Mesodermal cell (in vitro differentiated cells): Measurements from ENCODE around the gene PTH2R.

Source experiments
- H3K27ac ChIP-seq: 2 replicates; pipeline ENCODE4 v1.7.0; 2013; ENCODE audit warnings: mild to moderate bottlenecking, low read depth, low read length, moderate library complexity; ENCODE audit not compliant: severe bottlenecking
- H3K36me3 ChIP-seq: 2 replicates; pipeline ENCODE4 v1.7.1; 2013; ENCODE audit warnings: mild to moderate bottlenecking, low read length, moderate library complexity; ENCODE audit not compliant: control insufficient read depth, insufficient read depth
- H3K4me1 ChIP-seq: one replicate; pipeline ENCODE4 v1.7.1; 2013; ENCODE audit warnings: mild to moderate bottlenecking, low read length; ENCODE audit not compliant: insufficient read depth, control insufficient read depth, poor library complexity, severe bottlenecking
- H3K4me3 ChIP-seq: 2 replicates; pipeline ENCODE4 v1.7.0; 2013; ENCODE audit warnings: low read length, control low read depth, mild to moderate bottlenecking; ENCODE audit not compliant: insufficient read depth, poor library complexity, severe bottlenecking; ENCODE audit errors: extremely low read depth
- H3K9me3 ChIP-seq: 2 replicates; pipeline ENCODE4 v1.7.1; 2013; ENCODE audit warnings: mild to moderate bottlenecking, low read length, moderate library complexity; ENCODE audit not compliant: control insufficient read depth
- WGBS, 2 experiments: methylation state at CpG; one replicate each; pipeline ENCODE4 v1.1.5; 2013; ENCODE audit warnings: missing lambda C conversion rate in 2 of 2; ENCODE audit not compliant: insufficient coverage in 2 of 2; 5-methylcytosine and 5-hydroxymethylcytosine counted together

The PTH2R gene

GRCh38 chr2:208542465-208543041, 136.0 kb downstream of the PTH2R start:
- Histone ChIP-seq H3K4me1 (no peaks in the 10 kb centered on the region), H3K9me3 (no peaks in the 10 kb centered on the region), H3K27ac (no peak overlapping the region), H3K4me3 (no peak overlapping the region), H3K36me3 (no peaks in the 10 kb centered on the region)
- WGBS, 2 experiments, result 69 to 83% methylated on average over 1 of the region's 1 CpG
